Measurements from ENCODE around the gene CX3CL1.

GRCh38 chr16:57409065-57409464 is 36.8 kb downstream of the CX3CL1 start:
- TF ChIP-seq CTCF (conservative IDR thresholded peaks at IDR 0.05; ENCODE audit: low read length): no peak
- TF ChIP-seq EZH2phosphoT487 (IDR thresholded peaks at IDR 0.05; ENCODE audit: borderline replicate concordance): no peak

All from Loucy (cell line).